Right cardiac atrium (tissue), 5 donors: ENCODE data around the gene RASEF. TPM values are rescaled to one million over a fixed set of nuclear protein-coding genes. Genes with fewer than 3 reads are reported as not detected.
A peak's percentile ranks its signal among the peaks of the same experiment; 100 is the strongest.
"Not testable (repeated sequence)": the region's sequence is repeated elsewhere in the genome, so short reads cannot be mapped to it uniquely, and the experiment has no call there.

Source experiments
- ATAC-seq, 2 donors: fragments of 200-7000 bp; cut with Tn5 transposase; one replicate each; pipeline versions ENCODE4 v1.8.0 to v1.9.1; 2020; ENCODE audit warnings: moderate library complexity in 2 of 2, mild to moderate bottlenecking in 1 of 2
- DNase-seq, 3 donors: peaks; one replicate each; pipeline ENCODE4 v3.0.0-alpha.2; 2020
- H3K27ac ChIP-seq: one replicate; pipeline ENCODE4 v1.5.1; 2013; ENCODE audit warnings: mild to moderate bottlenecking, low read length, control low read depth, moderate library complexity
- H3K27me3 ChIP-seq: one replicate; pipeline ENCODE4 v1.6.1; 2013; ENCODE audit not compliant: control insufficient read depth, insufficient read depth
- H3K4me1 ChIP-seq: one replicate; pipeline ENCODE4 v1.6.1; 2013; ENCODE audit warnings: low read length; ENCODE audit not compliant: control insufficient read depth, insufficient read depth
- H3K4me3 ChIP-seq: one replicate; pipeline ENCODE4 v1.5.1; 2013; ENCODE audit warnings: low read length, control low read depth
- H3K9me3 ChIP-seq: one replicate; pipeline ENCODE4 v1.6.1; 2013; ENCODE audit warnings: low read length; ENCODE audit not compliant: control insufficient read depth
- WGBS: extraction: QIAGEN DNeasy Blood & Tissue Kit; methylation state at CpG from one replicate; pipeline ENCODE4 v1.1.7; 2013; 5-methylcytosine and 5-hydroxymethylcytosine counted together
- intact Hi-C, 4 donors: fragments of 100-400 bp; cut with DNase I; formaldehyde crosslinking; loops; one replicate each; pipeline versions ENCODE4 v1.11.0 to v1.14.0; 2022 to 2023
- polyA plus RNA-seq: library from polyadenylated mRNA; stranded (reverse); fragments of 200-250 nt; gene quantifications from one replicate; pipeline ENCODE4 v1.2.3, GENCODE V29; 2013
- total RNA-seq, 4 donors: library from RNA; stranded (reverse); fragmentation: NEBNext Ultra II Directional; extraction: Animal tissue kit (Norgen Biotek cat#: 25700); gene quantifications; one replicate each; pipeline ENCODE4 v1.2.1, GENCODE V29; 2021
- donor health status: healthy with polysubstance abuse.
- donor health status: DM: no; HTN: yes; CAD: no.
- donor health status: DM: no; HTN: no; CAD: no.
- donor health status: DM: no; HTN: yes; CAD: no; lungs with severe emphysema.
- donor health status: DM: yes; HTN: yes; CAD: no.

The RASEF gene
- total and polyA plus RNA-seq, 5 donors, result 0.02 to 0.17 (median 0.15) TPM; not detected in 2

GRCh38 chr9:82969291-82969690 is 93.7 kb downstream of the RASEF start:
- no peak for DNase-seq
- ATAC-seq, result no peak
- Histone ChIP-seq H3K9me3 (no peaks in the 10 kb centered on the region), H3K27me3 (no peaks in the 10 kb centered on the region), H3K4me1 (no peaks in the 10 kb centered on the region), H3K4me3 (no peak overlapping the region), H3K27ac (no peak overlapping the region)
- intact Hi-C loops, result no loop called here
- WGBS, result 77% methylated on average over 4 of the region's 4 CpGs

GRCh38 chr9:82968816-82969215 is 94.1 kb downstream of the RASEF start:
- ATAC-seq, result no peak
- 79% methylated on average over 1 of the region's 1 CpG for WGBS

GRCh38 chr9:82968388-82968787 is 94.6 kb downstream of the RASEF start:
- intact Hi-C loops, result no loop called here
- Histone ChIP-seq H3K9me3 (no peaks in the 10 kb centered on the region), H3K4me1 (no peaks in the 10 kb centered on the region), H3K27me3 (no peaks in the 10 kb centered on the region), H3K27ac (no peak overlapping the region), H3K4me3 (no peak overlapping the region)
- DNase-seq (no peak), ATAC-seq (no peak)
- 79% methylated on average over 3 of the region's 3 CpGs for WGBS

More at GRCh38 chr9:82968816-82969215, 94.1 kb downstream of the RASEF start:
- Histone ChIP-seq H3K9me3 (no peaks in the 10 kb centered on the region), H3K27me3 (no peaks in the 10 kb centered on the region), H3K4me3 (no peak overlapping the region), H3K4me1 (no peaks in the 10 kb centered on the region), H3K27ac (no peak overlapping the region)
- intact Hi-C loops, result no loop called here
- DNase-seq, result no peak

DNA sequence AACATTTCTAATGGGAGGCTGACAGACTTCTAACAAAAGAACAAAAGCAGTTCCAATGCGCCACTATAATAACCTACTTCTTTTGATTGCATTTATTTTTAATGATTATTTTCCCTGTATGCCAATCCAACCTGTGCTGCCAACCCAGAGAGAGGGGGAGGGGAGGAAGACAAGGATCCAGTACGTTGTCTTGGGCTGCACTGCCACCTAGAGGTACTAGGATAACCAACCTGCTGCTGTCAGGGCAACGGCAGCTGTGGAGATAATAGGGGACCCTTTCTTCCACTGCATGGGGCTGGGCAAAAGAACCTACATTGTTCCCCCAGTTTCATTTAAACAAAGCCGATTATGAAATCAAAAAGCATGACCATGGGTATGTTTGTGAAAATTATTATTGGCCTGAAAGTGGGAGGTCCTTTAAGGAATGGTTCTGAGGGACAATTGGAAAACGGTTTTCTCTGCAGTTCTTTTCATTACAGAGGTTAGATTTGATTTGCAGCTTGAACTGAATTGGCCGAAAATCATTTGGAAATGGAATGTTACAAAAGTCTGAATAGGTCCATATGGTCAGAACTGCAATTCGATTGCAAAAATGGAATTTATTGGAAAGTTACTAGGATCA is 101.3 kb downstream of the RASEF start:
- 13% methylated on average over 7 of the region's 7 CpGs for WGBS
- H3K4me1 ChIP-seq, result no peaks in the 10 kb centered on the region
- no peaks in the 10 kb centered on the region for H3K9me3 ChIP-seq
- ATAC-seq (peak; percentile 84 to 91), DNase-seq (peak; percentile 69 to 81 (median 77))
- no peak overlapping the region for H3K27ac ChIP-seq
- intact Hi-C loops, result no loop called here
- no peak overlapping the region for H3K4me3 ChIP-seq
- H3K27me3 ChIP-seq, result no peaks in the 10 kb centered on the region

GRCh38 chr9:82957529-82958379 is 105.2 kb downstream of the RASEF start:
- DNase-seq (no peak), ATAC-seq (no peak)
- intact Hi-C loops, result no loop called here
- Histone ChIP-seq H3K4me3 (no peak overlapping the region), H3K27ac (no peak overlapping the region), H3K4me1 (no peaks in the 10 kb centered on the region), H3K27me3 (no peaks in the 10 kb centered on the region), H3K9me3 (no peaks in the 10 kb centered on the region)
- WGBS, result 64% methylated on average over 7 of the region's 7 CpGs

DNA sequence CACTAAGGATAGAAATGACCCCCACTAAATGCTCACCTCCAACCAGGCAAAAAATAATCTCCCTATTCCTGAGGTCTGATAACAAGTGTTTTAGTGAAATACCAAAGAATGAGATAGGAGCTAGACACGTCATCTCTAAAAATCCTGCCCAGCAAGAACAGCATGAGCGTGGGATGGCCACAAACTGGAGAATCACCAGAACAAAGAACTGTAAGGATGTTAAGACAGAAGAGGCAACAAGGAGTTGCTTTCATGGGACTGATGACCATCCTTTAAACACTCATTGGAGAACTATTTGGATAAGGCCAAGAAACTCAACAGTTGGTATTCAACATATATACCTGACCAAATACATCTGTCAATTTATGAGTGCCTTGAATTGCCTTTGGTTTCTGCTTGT is 113.7 kb downstream of the RASEF start:
- Histone ChIP-seq H3K27ac (no peak overlapping the region), H3K27me3 (no peaks in the 10 kb centered on the region), H3K4me1 (no peaks in the 10 kb centered on the region), H3K9me3 (no peaks in the 10 kb centered on the region), H3K4me3 (no peak overlapping the region)
- DNase-seq (no peak), ATAC-seq (no peak)
- intact Hi-C loops, result no loop called here
- WGBS, result 80% methylated on average over 2 of the region's 2 CpGs

DNA sequence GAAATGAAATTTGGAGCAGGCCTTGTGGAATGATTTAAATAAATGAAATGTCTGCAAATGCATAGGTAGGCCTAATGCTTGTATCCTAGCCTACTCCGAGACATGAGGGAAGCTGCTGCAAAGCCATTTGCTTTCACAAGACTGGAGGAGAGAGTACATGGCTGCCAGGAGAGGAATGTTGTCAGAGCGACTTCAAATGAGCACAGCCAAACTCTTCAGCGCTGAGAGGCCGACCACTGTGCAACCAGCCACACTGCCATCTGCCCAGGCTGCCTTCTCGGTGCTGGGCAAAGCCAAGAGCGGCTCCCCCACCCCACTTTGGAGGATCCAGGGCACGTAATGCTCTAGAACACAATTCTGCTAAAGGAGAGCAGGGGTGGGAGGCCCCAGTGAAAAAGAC is 122.6 kb downstream of the RASEF start:
- peak in 1 of 3 donors; percentile 28 for DNase-seq
- no peaks in the 10 kb centered on the region for H3K27me3 ChIP-seq
- no peaks in the 10 kb centered on the region for H3K9me3 ChIP-seq
- no peak overlapping the region for H3K27ac ChIP-seq
- WGBS, result 87% methylated on average over 7 of the region's 7 CpGs
- H3K4me1 ChIP-seq, result no peaks in the 10 kb centered on the region
- H3K4me3 ChIP-seq, result no peak overlapping the region
- intact Hi-C loops, result no loop called here
- no peak for ATAC-seq

DNA sequence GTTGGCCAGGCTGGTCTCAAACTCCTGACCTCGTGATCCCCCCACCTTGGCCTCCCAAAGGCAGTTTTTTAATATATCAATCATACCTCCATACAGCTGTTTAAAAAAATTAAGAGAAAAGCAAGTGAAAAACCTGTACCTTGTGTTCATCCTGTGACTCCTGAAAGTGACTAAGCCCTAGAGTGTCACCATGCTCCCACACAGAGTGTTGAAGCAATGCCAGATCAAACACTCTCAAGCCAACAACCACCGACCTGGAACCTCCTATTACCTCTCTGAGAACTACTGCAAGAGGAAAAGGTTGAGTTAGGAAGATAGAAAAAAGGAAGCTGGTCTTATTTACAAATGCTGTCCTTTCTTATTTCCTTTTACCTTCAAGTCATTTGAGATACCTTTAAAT is 123.5 kb downstream of the RASEF start:
- H3K4me1 ChIP-seq, result no peaks in the 10 kb centered on the region
- no peak overlapping the region for H3K4me3 ChIP-seq
- no peaks in the 10 kb centered on the region for H3K27me3 ChIP-seq
- no peak overlapping the region for H3K27ac ChIP-seq
- no peaks in the 10 kb centered on the region for H3K9me3 ChIP-seq
- WGBS, result 35% methylated on average over 2 of the region's 2 CpGs
- DNase-seq (no peak), ATAC-seq (no peak)
- intact Hi-C loops, result no loop called here

DNA sequence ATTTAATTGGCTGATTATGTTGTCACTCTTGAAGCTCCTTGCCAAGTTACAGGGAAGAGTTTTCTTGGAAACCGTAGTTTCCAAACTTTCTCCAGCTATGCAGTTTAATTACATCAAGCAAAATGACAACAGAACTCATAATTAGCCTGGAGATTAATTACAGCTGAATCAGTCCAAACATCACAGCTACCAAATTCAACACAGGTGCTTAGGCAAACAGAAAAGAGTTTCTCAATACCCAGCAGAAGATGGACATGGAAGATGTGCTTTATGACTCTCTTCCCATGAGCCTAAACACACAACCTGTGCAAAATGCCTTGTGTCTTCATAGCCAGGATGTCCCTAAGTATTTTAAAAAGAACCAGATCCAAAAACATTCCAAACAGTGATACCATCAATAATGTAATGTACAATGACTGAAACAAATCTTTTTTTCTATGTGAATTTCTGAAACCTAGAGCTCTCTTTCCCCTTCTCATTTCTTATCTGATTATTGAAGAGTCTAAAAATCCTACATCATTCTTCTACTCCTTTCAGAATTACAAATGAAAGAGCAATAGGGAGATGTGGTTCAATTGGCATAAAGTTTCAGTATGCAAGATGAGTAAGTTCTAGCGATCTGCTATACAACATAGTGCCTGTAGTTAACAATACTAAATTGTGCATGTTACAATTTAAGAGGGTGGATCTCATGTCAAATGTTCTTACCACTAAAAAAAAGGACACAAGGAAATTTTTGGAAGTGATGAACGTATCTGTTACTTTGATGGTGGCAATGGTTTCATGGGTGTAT is 124.3 kb downstream of the RASEF start:
- intact Hi-C loops, result no loop called here

DNA sequence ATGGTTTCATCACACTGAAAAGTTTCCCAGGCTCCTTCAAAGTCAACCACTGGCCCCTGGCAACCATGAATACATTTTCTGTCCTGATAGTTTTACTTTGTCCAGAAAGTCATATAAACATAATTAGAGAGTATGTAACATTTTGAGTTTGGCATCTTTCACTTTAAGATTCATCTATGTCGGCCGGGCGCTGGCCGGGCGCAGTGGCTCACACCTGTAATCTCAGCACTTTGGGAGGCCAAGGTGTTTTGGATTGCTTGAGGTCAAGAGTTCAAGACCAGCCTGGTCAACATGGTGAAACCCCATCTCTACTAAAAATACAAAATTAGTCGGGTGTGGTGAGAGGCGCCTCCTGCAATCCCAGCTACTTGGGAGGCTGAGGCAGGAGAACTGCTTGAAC is 126.4 kb downstream of the RASEF start:
- DNase-seq, H3K4me3 ChIP-seq, H3K27ac ChIP-seq, H3K9me3 ChIP-seq, intact Hi-C loops, H3K27me3 ChIP-seq, ATAC-seq, H3K4me1 ChIP-seq: not testable (repeated sequence)
- WGBS, result 93% methylated on average over 7 of the region's 7 CpGs

More for the DNA sequence above, 124.3 kb downstream of the RASEF start:
- H3K4me1 ChIP-seq, result no peaks in the 10 kb centered on the region
- H3K4me3 ChIP-seq, result no peak overlapping the region
- no peaks in the 10 kb centered on the region for H3K27me3 ChIP-seq
- no peaks in the 10 kb centered on the region for H3K9me3 ChIP-seq
- ATAC-seq, result no peak
- no peak overlapping the region for H3K27ac ChIP-seq
- DNase-seq, result no peak
- 75% methylated on average over 3 of the region's 3 CpGs for WGBS

DNA sequence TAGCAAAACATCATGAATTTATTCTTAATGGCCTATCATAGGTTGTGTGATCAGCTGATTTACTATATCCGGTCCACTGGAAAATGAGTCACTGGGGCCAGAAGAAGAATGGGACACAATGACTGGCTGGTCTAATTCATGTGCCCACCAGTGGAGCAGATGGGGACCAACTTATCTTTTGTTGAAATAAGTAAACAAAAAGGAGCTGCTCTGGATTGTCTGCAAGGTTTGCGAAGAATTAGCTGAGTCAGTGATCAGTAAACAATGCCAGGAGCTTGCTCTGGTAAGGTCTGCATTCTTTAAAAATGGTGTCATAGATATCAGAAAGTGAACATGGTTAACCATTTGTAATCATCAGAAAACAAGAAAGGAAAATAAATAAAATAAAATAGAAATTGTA is 128.0 kb downstream of the RASEF start:
- Histone ChIP-seq H3K4me1 (no peaks in the 10 kb centered on the region), H3K27ac (no peak overlapping the region), H3K9me3 (no peaks in the 10 kb centered on the region), H3K4me3 (no peak overlapping the region), H3K27me3 (no peaks in the 10 kb centered on the region)
- ATAC-seq, result no peak
- no peak for DNase-seq
- intact Hi-C loops, result no loop called here
- 49% methylated on average over 2 of the region's 2 CpGs for WGBS
